ENCODE measurements around the gene AEBP1.

AEBP1 gene

DNA sequence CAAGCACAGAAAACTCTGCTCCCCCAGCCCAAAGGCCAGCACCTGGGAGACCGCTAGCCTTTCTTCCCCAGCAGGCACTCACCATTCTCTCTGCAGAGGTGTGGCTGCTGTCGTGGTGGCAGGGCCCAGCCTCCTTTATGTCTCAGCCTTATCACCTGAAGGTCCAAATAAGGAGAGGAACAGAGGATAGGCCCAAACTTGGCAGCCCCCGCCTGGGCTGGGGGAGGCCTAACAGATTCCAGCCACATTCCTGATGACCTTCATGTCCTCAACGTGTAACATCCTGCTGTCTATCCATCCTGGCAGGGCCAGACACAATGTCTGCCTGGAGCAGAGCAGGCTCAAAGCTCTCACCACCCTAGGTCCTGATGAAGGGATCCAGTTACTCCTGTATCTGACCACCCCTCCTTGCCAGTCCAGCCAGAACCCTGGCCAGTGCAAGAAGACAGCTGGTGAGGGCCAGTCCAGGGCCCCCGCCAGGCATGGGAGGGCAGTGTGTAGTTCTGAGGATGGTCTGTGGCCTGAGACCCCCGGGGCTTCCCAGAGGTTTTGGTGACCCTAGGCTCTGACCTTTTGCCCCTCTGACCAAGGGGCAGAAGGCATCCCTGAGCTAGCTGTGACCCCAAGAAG is 37.2 kb downstream of the AEBP1 start, which contains the start of gene MYL7:
MYL7 (minus strand) TSS at position 112 of the 630 bp plus-strand sequence; CDS start at position 85, 27 bp downstream.
- H3K14ac ChIP-seq (ENCODE audit: low read length in 2 of 2), result peak within 1 kb of the TSS in 1 of 2 experiments; percentile 48
- H3K4ac ChIP-seq (ENCODE audit: low read depth in 1 of 2, low read length in 2 of 2), result no peak within 1 kb of the TSS
- H2BK5ac ChIP-seq (ENCODE audit: low read depth, low read length, poor library complexity, severe bottlenecking), result no peak within 1 kb of the TSS
- H2AK5ac ChIP-seq (ENCODE audit: low read length, severe bottlenecking), result no peak within 1 kb of the TSS
- H3K36me3 ChIP-seq (ENCODE audit: control insufficient read depth in 1 of 2, insufficient read depth in 2 of 2, low read depth in 1 of 2, low read length in 2 of 2), result no peaks in the 10 kb centered on the region
- peaks cover 18 to 24% of the 10 kb centered on the region in 2 experiments for H3K27me3 ChIP-seq (ENCODE audit: control insufficient read depth in 1 of 2, insufficient read depth in 1 of 2, low read length in 2 of 2)
- no peaks in the 10 kb centered on the region for H3K9me3 ChIP-seq (ENCODE audit: control insufficient read depth, low read length)
- H3K79me1 ChIP-seq (replicated peaks; ENCODE audit: low read length, poor library complexity, severe bottlenecking), result no peaks in the 10 kb centered on the region
- no peak within 1 kb of the TSS for H4K8ac ChIP-seq (ENCODE audit: low read length)
- H3K4me3 ChIP-seq (ENCODE audit: insufficient read depth in 1 of 2, low read depth in 1 of 2, low read length in 2 of 2), result no peak within 1 kb of the TSS
- H2BK15ac ChIP-seq (ENCODE audit: low read depth, poor library complexity, severe bottlenecking), result peak within 1 kb of the TSS; percentile 44
- no peak within 1 kb of the TSS for H3K4me2 ChIP-seq (ENCODE audit: low read length, poor library complexity, severe bottlenecking)
- no peak within 1 kb of the TSS for H3K18ac ChIP-seq (ENCODE audit: low read depth in 1 of 2, low read length in 2 of 2)
- H2BK120ac ChIP-seq (ENCODE audit: low read depth, low read length), result no peak within 1 kb of the TSS
- no peak within 1 kb of the TSS for H3K27ac ChIP-seq (ENCODE audit: low read length, poor library complexity, severe bottlenecking)
- no peak within 1 kb of the TSS for H3K23ac ChIP-seq (ENCODE audit: low read length in 2 of 2)
- no peak within 1 kb of the TSS for H4K91ac ChIP-seq (ENCODE audit: low read length)
- H3K4me1 ChIP-seq (ENCODE audit: control insufficient read depth, insufficient read depth, low read depth, low read length), result peaks cover 13% of the 10 kb centered on the region
- H3K9ac ChIP-seq (ENCODE audit: low read length), result no peak within 1 kb of the TSS
- no peak within 1 kb of the TSS for H2BK12ac ChIP-seq (ENCODE audit: low read length in 2 of 2)
- 54% methylated on average over 6 of the region's 6 CpGs for WGBS
- H2AFZ ChIP-seq (ENCODE audit: low read depth, low read length), result no peak within 1 kb of the TSS
- DNase-seq, result no peak

- H3K9me3 ChIP-seq (ENCODE audit: control insufficient read depth, low read length), result no peaks in the 10 kb centered on the region
- no peak overlapping the region for H2BK5ac ChIP-seq (ENCODE audit: low read depth, low read length, poor library complexity, severe bottlenecking)
- no peak overlapping the region for H2BK15ac ChIP-seq (ENCODE audit: low read depth, poor library complexity, severe bottlenecking)
- no peak overlapping the region for H3K14ac ChIP-seq (ENCODE audit: low read length in 2 of 2)
- H3K4me1 ChIP-seq (ENCODE audit: control insufficient read depth, insufficient read depth, low read depth, low read length), result peaks cover 15% of the 10 kb centered on the region
- no peak overlapping the region for H2BK12ac ChIP-seq (ENCODE audit: low read length in 2 of 2)
- no peak overlapping the region for H2AK5ac ChIP-seq (ENCODE audit: low read length, severe bottlenecking)
- no peaks in the 10 kb centered on the region for H3K36me3 ChIP-seq (ENCODE audit: control insufficient read depth in 1 of 2, insufficient read depth in 2 of 2, low read depth in 1 of 2, low read length in 2 of 2)
- DNase-seq, result no peak
- H3K9ac ChIP-seq (ENCODE audit: low read length), result no peak overlapping the region
- H2BK120ac ChIP-seq (ENCODE audit: low read depth, low read length), result no peak overlapping the region
- H3K23ac ChIP-seq (ENCODE audit: low read length in 2 of 2), result no peak overlapping the region
- 95% methylated on average over 4 of the region's 4 CpGs for WGBS
- peaks cover 22 to 24% of the 10 kb centered on the region in 2 experiments for H3K27me3 ChIP-seq (ENCODE audit: control insufficient read depth in 1 of 2, insufficient read depth in 1 of 2, low read length in 2 of 2)
- H3K27ac ChIP-seq (ENCODE audit: low read length, poor library complexity, severe bottlenecking), result no peak overlapping the region
- H2AFZ ChIP-seq (ENCODE audit: low read depth, low read length), result no peak overlapping the region
- H3K4me3 ChIP-seq (ENCODE audit: insufficient read depth in 1 of 2, low read depth in 1 of 2, low read length in 2 of 2), result no peak overlapping the region
- no peak overlapping the region for H3K18ac ChIP-seq (ENCODE audit: low read depth in 1 of 2, low read length in 2 of 2)
- no peak overlapping the region for H4K8ac ChIP-seq (ENCODE audit: low read length)
- no peak overlapping the region for H3K4me2 ChIP-seq (ENCODE audit: low read length, poor library complexity, severe bottlenecking)
- no peak overlapping the region for H4K91ac ChIP-seq (ENCODE audit: low read length)
- no peaks in the 10 kb centered on the region for H3K79me1 ChIP-seq (replicated peaks; ENCODE audit: low read length, poor library complexity, severe bottlenecking)
- H3K4ac ChIP-seq (ENCODE audit: low read depth in 1 of 2, low read length in 2 of 2), result no peak overlapping the region
Observed at GRCh38 chr7:44142028-44142427, 37.9 kb downstream of the AEBP1 start.

GRCh38 chr7:44143646-44144250 is 39.6 kb downstream of the AEBP1 start:
- no peak overlapping the region for H2AK5ac ChIP-seq (ENCODE audit: low read length, severe bottlenecking)
- H2BK120ac ChIP-seq (ENCODE audit: low read depth, low read length), result no peak overlapping the region
- H4K8ac ChIP-seq (ENCODE audit: low read length), result no peak overlapping the region

GRCh38 chr7:44144426-44144967 is 40.4 kb downstream of the AEBP1 start:
- Histone ChIP-seq H2BK120ac (ENCODE audit: low read depth, low read length) (no peak overlapping the region), H2AK5ac (ENCODE audit: low read length, severe bottlenecking) (no peak overlapping the region), H3K4ac (ENCODE audit: low read depth in 1 of 2, low read length in 2 of 2) (no peak overlapping the region), H2BK12ac (ENCODE audit: low read length in 2 of 2) (no peak overlapping the region), H4K8ac (ENCODE audit: low read length) (no peak overlapping the region), H3K14ac (ENCODE audit: low read length in 2 of 2) (no peak overlapping the region), H3K4me1 (ENCODE audit: control insufficient read depth, insufficient read depth, low read depth, low read length) (peaks cover 19% of the 10 kb centered on the region), H3K27ac (ENCODE audit: low read length, poor library complexity, severe bottlenecking) (no peak overlapping the region), H3K23ac (ENCODE audit: low read length in 2 of 2) (no peak overlapping the region), H3K9me3 (ENCODE audit: control insufficient read depth, low read length) (no peaks in the 10 kb centered on the region), H2AFZ (ENCODE audit: low read depth, low read length) (no peak overlapping the region), H3K79me1 (replicated peaks; ENCODE audit: low read length, poor library complexity, severe bottlenecking) (no peaks in the 10 kb centered on the region), H2BK15ac (ENCODE audit: low read depth, poor library complexity, severe bottlenecking) (no peak overlapping the region), H3K9ac (ENCODE audit: low read length) (no peak overlapping the region), H4K91ac (ENCODE audit: low read length) (no peak overlapping the region), H2BK5ac (ENCODE audit: low read depth, low read length, poor library complexity, severe bottlenecking) (no peak overlapping the region), H3K18ac (ENCODE audit: low read depth in 1 of 2, low read length in 2 of 2) (no peak overlapping the region), H3K36me3 (ENCODE audit: control insufficient read depth in 1 of 2, insufficient read depth in 2 of 2, low read depth in 1 of 2, low read length in 2 of 2) (no peaks in the 10 kb centered on the region), H3K4me2 (ENCODE audit: low read length, poor library complexity, severe bottlenecking) (no peak overlapping the region), H3K27me3 (ENCODE audit: control insufficient read depth in 1 of 2, insufficient read depth in 1 of 2, low read length in 2 of 2) (peaks cover 18 to 22% of the 10 kb centered on the region in 2 experiments), H3K4me3 (ENCODE audit: insufficient read depth in 1 of 2, low read depth in 1 of 2, low read length in 2 of 2) (no peak overlapping the region)
- WGBS, result 81% methylated on average over 6 of the region's 6 CpGs
- no peak for DNase-seq

More at GRCh38 chr7:44143646-44144250, 39.6 kb downstream of the AEBP1 start:
- Histone ChIP-seq H3K4me1 (ENCODE audit: control insufficient read depth, insufficient read depth, low read depth, low read length) (peaks cover 19% of the 10 kb centered on the region), H3K18ac (ENCODE audit: low read depth in 1 of 2, low read length in 2 of 2) (no peak overlapping the region), H3K14ac (ENCODE audit: low read length in 2 of 2) (no peak overlapping the region), H3K4me2 (ENCODE audit: low read length, poor library complexity, severe bottlenecking) (no peak overlapping the region), H3K23ac (ENCODE audit: low read length in 2 of 2) (no peak overlapping the region), H3K4me3 (ENCODE audit: insufficient read depth in 1 of 2, low read depth in 1 of 2, low read length in 2 of 2) (no peak overlapping the region), H2BK5ac (ENCODE audit: low read depth, low read length, poor library complexity, severe bottlenecking) (no peak overlapping the region), H3K9ac (ENCODE audit: low read length) (no peak overlapping the region), H3K27ac (ENCODE audit: low read length, poor library complexity, severe bottlenecking) (no peak overlapping the region), H4K91ac (ENCODE audit: low read length) (no peak overlapping the region), H2AFZ (ENCODE audit: low read depth, low read length) (no peak overlapping the region), H2BK12ac (ENCODE audit: low read length in 2 of 2) (no peak overlapping the region), H3K79me1 (replicated peaks; ENCODE audit: low read length, poor library complexity, severe bottlenecking) (no peaks in the 10 kb centered on the region), H3K27me3 (ENCODE audit: control insufficient read depth in 1 of 2, insufficient read depth in 1 of 2, low read length in 2 of 2) (peaks cover 20 to 22% of the 10 kb centered on the region in 2 experiments), H3K36me3 (ENCODE audit: control insufficient read depth in 1 of 2, insufficient read depth in 2 of 2, low read depth in 1 of 2, low read length in 2 of 2) (no peaks in the 10 kb centered on the region), H3K4ac (ENCODE audit: low read depth in 1 of 2, low read length in 2 of 2) (no peak overlapping the region), H2BK15ac (ENCODE audit: low read depth, poor library complexity, severe bottlenecking) (no peak overlapping the region), H3K9me3 (ENCODE audit: control insufficient read depth, low read length) (no peaks in the 10 kb centered on the region)
- DNase-seq, result no peak
- 90% methylated on average over 6 of the region's 6 CpGs for WGBS

Data from mesenchymal stem cell (in vitro differentiated cells and primary cell).